H1 (cell line): Measurements from ENCODE around the gene DCUN1D2. TPM values are rescaled to one million over a fixed set of nuclear protein-coding genes. Genes with fewer than 3 reads are reported as not detected.

Experiments
- BRCA1 ChIP-seq: IDR thresholded peaks from 2 replicates; pipeline ENCODE4 v1.6.1; 2012; ENCODE audit warnings: low read depth, low read length, improper control_type of control experiment
- polyA plus RNA-seq, 7 experiments: library from polyadenylated mRNA; depleted of rRNA in 3 of 7; stranded (reverse) in 5 of 7; unstranded in 2 of 7; fragments of >200 nt in 5 of 7; fragments of 200-250 nt in 2 of 7; gene quantifications; 1 replicate in 5 of 7; 2 replicates in 1 of 7; 4 replicates in 1 of 7; pipeline versions ENCODE4 v1.2.1 to v1.2.3, GENCODE V29; 2011 to 2013; ENCODE audit warnings: missing spikeins in 2 of 7, mixed read lengths in 2 of 7
- total RNA-seq: library from RNA; stranded (reverse); fragmentation: NEBNext Ultra II Directional; extraction: Animal tissue kit (Norgen Biotek cat#: 25700); gene quantifications from 2 replicates; pipeline ENCODE4 v1.2.1, GENCODE V29; 2021

The DCUN1D2 gene
- total and polyA plus RNA-seq, 2 of the 8 experiments (the other 6 are each of a cell fraction or from before 2014, with no cell fraction given): 19.5 to 35.3 TPM

DNA sequence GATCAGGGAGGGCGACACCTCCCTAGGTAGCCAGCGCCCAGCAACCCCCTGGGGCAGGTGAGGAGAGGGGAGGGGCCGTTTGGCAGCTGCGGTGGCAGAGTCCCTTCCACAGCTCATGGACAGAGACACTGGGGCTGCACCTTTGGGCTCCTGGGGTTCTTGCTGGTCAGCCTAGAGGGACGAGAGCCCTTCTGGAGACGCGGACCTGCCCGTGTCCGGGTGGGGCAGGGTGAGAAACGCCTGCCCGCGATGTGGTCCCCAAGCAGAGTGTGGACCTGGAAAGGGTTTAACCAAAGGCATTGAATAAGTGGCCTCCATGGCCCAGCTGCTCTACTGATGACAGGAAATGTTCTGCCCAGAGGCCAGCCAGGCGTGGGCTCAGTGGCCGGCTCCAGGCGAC lies 75.5 kb downstream of the DCUN1D2 start (continued):
- TF ChIP-seq BRCA1: no peak
